ENCODE results near the gene EIF1. TPM values are rescaled to one million over a fixed set of nuclear protein-coding genes. Genes with fewer than 3 reads are reported as not detected.

The EIF1 gene
- total RNA-seq, 4 donors from 2014 or later = 211 to 299 (median 249) TPM

DNA sequence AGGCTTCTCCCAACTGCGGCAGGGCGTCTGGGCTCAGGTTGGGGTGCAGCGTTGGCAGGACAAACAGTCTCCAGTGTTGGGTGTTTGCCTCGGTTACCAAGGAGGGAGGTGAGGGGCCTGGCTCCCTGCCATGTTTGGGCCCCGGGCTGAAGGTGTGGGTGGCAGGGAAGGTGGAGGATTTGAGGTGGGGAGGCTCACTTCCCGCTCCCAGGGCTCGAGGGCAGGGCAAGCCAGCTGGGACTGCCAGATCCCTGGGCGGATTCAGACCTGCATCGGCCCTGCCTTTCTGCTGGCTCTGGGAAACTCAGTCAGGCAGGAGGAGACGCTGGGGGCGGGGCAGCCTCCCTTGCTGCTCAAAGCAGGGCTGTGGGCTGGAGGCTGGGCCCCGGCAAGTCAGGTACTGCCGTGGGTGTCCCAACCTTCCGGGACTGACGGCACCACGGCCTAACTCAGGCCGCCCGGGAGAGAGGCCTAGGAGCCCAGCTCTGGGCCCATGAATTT is 33.0 kb upstream of the EIF1 start:
- no peak overlapping the region for H3K4me3 ChIP-seq (ENCODE audit: low read depth, poor library complexity, severe bottlenecking)
- DNase-seq (ENCODE audit: low spot score in 2 of 2) = peak; percentile 89 to 96
- 39 to 46% methylated on average over 14 to 18 of the region's 18 CpGs for WGBS, 2 donors
- intact Hi-C loops (cut with DNase I; ENCODE audit: low total_unique reads) = no loop called here
- TF ChIP-seq, protein P1, sequence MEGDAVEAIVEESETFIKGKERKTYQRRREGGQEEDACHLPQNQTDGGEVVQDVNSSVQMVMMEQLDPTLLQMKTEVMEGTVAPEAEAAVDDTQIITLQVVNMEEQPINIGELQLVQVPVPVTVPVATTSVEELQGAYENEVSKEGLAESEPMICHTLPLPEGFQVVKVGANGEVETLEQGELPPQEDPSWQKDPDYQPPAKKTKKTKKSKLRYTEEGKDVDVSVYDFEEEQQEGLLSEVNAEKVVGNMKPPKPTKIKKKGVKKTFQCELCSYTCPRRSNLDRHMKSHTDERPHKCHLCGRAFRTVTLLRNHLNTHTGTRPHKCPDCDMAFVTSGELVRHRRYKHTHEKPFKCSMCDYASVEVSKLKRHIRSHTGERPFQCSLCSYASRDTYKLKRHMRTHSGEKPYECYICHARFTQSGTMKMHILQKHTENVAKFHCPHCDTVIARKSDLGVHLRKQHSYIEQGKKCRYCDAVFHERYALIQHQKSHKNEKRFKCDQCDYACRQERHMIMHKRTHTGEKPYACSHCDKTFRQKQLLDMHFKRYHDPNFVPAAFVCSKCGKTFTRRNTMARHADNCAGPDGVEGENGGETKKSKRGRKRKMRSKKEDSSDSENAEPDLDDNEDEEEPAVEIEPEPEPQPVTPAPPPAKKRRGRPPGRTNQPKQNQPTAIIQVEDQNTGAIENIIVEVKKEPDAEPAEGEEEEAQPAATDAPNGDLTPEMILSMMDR (IDR thresholded peaks at IDR 0.05) = no peak
- no peak for TF ChIP-seq POLR2A (IDR thresholded peaks at IDR 0.05)

DNA sequence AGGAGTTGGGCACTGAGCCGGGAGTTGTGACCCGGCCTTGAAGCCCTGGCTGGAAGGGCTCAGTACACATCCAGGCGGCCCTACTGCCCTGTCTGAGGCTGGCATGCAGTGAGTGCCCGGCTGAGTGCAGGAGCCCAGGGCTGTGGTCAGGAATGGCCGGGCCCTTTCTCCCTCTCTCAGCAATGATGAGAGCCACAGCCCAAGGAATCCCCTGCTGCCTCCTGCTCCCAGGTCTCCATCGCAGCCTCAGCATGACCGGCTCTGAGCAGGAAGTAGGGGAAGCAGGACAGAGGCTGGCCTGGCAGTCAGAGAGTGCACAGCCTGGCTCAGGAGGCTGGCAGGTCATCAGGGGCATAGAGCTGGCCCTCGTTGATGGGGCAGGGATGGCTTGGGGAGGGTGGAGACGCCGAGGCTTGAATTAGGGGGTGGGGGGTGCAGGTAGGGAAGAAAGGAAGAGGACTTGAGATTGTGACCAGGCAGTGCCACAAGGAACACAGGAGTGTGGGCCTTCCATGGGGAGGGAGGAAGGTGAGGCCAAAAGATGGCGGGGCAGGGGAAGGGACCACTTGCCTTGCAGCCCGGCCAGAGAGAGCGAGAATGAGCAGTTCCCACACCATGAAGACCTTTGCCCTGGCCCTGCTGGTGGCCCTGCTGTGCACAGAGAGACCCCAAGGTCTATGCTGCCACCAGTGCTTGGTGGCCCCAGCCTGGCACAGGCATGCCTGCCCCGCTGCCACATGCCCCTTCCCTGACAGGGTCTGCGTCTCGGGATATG is 32.2 kb upstream of the EIF1 start:
- intact Hi-C loops (cut with DNase I; ENCODE audit: low total_unique reads) = no loop called here
- DNase-seq (ENCODE audit: low spot score in 2 of 2) = no peak
- 46 to 61% methylated on average over 16 of the region's 16 CpGs for WGBS, 2 donors
- no peak overlapping the region for H3K4me3 ChIP-seq (ENCODE audit: low read depth, poor library complexity, severe bottlenecking)
- no peak for TF ChIP-seq POLR2A (IDR thresholded peaks at IDR 0.05)
- TF ChIP-seq, protein P1 (IDR thresholded peaks at IDR 0.05) = no peak

DNA sequence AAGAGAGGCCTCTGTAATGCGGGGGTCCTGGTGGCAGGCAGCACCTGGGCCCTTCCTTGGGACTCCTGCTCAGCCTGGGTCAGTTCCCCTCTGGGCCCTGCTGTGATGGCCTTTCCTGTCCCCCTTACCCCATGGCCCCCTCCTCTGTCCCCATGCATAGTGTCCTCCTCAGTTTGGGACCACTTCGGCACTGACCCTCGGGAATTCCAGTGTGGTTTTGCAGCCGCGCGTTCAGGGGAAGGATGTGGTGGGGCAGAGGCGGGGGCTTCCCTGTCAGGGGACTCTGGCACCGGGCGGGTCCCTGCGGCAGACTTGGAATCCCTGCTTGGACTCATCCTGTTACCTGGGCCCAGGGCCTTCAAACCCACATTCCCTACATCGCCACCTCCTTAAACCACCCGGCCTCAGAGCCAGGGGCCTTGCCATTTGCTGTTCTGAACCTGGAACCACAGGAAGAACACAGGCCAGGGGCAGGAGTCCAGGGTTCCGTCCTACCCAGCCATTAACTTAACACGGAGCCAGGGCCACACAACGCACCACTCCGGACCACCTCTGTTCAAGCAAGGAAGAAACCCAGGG is 31.4 kb upstream of the EIF1 start:
- intact Hi-C loops (cut with DNase I; ENCODE audit: low total_unique reads) = no loop called here
- WGBS, 2 donors = 47% methylated on average over 7 to 15 of the region's 16 CpGs
- no peak for DNase-seq (ENCODE audit: low spot score in 2 of 2)

DNA sequence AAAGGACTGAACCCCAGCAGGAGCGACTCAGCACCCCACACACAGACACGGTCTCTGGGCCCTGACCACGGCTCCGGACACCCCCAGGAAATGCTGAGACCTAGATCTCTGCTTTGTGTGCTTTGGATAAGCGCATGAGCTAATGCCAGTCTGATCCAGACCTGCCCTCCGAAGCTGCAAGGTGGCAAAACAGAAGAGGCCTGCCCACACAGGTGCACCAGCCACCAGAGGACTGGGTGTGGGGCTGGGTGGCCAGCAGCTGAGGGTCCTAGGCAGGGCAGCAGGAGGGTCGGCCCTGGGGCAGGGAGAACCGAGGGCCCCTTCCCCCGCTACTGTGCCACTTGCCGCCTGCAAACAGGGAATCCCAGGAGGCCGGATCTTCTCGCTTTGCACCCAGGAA is 30.7 kb upstream of the EIF1 start:
- WGBS, 2 donors = 50 to 58% methylated on average over 11 to 12 of the region's 12 CpGs

More for the DNA sequence above, 31.4 kb upstream of the EIF1 start:
- TF ChIP-seq POLR2A (IDR thresholded peaks at IDR 0.05) = no peak
- TF ChIP-seq, protein P1 (IDR thresholded peaks at IDR 0.05) = no peak
- H3K4me3 ChIP-seq (ENCODE audit: low read depth, poor library complexity, severe bottlenecking) = no peak overlapping the region

DNA sequence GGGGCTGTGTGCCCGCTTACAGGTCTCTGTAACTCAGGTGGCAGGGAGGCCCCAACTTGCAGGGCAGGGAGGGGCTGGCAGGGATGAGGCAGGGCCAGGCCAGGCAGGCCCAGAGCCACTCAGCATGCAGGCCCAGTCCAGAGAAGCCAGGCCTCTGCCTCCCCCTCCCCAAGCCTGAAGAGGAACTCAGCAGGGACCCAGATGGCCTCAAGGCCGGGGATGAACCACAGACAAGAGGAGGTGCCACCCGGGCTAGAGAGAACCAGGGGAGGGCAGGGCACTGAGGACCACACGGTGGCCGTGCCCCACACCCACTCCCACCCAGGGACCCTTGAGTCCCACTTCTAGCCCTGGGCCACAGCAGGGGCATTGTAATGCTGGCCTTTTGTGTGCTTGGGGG is 29.8 kb upstream of the EIF1 start:
- no peak overlapping the region for H3K4me3 ChIP-seq (ENCODE audit: low read depth, poor library complexity, severe bottlenecking)
- peak in 1 of 2 donors; percentile 81 for DNase-seq (ENCODE audit: low spot score in 2 of 2)
- TF ChIP-seq, protein P1 (IDR thresholded peaks at IDR 0.05) = no peak
- no peak for TF ChIP-seq POLR2A (IDR thresholded peaks at IDR 0.05)
- WGBS, 2 donors = 45 to 65% methylated on average over 3 to 5 of the region's 5 CpGs
- intact Hi-C loops (cut with DNase I; ENCODE audit: low total_unique reads) = no loop called here

More for the DNA sequence above, 30.7 kb upstream of the EIF1 start:
- H3K4me3 ChIP-seq (ENCODE audit: low read depth, poor library complexity, severe bottlenecking) = no peak overlapping the region
- no peak for TF ChIP-seq POLR2A (IDR thresholded peaks at IDR 0.05)
- TF ChIP-seq, protein P1 (IDR thresholded peaks at IDR 0.05) = no peak
- no peak for DNase-seq (ENCODE audit: low spot score in 2 of 2)
- intact Hi-C loops (cut with DNase I; ENCODE audit: low total_unique reads) = no loop called here

Measured in lower leg skin (tissue), 4 donors.